ENCODE data around the gene PDPK1.
"Not testable (repeated sequence)": the region's sequence is repeated elsewhere in the genome, so short reads cannot be mapped to it uniquely, and the experiment has no call there.

- not testable (repeated sequence) for TF ChIP-seq POLR2AphosphoS5 (IDR thresholded peaks at IDR 0.05; ENCODE audit: low read depth); CTCF (conservative IDR thresholded peaks at IDR 0.05; ENCODE audit: low read depth in 2 of 2); EZH2 (IDR thresholded peaks at IDR 0.05; ENCODE audit: low read depth, unreplicated experiment); CREB1 (CRISPR knock-in tag; IDR thresholded peaks at IDR 0.05; ENCODE audit: low read depth); ZNF114 (CRISPR knock-in tag; IDR thresholded peaks at IDR 0.05); REST (IDR thresholded peaks at IDR 0.05; ENCODE audit: unreplicated experiment); JUNB (IDR thresholded peaks at IDR 0.05; ENCODE audit: unreplicated experiment); EZH2phosphoT487 (IDR thresholded peaks at IDR 0.05; ENCODE audit: unreplicated experiment); ZNF331 (CRISPR knock-in tag; IDR thresholded peaks at IDR 0.05; ENCODE audit: low read depth); STAT1 (IDR thresholded peaks at IDR 0.05; ENCODE audit: unreplicated experiment); ETS1 (IDR thresholded peaks at IDR 0.05)
These were observed 19.3 kb downstream of the PDPK1 start for GRCh38 chr16:2557150-2557549.

Data from GM23338 (cell line).